GM21381 (cell line): Measurements from ENCODE around the gene CTNNA1.
"Not testable (repeated sequence)": the region's sequence is repeated elsewhere in the genome, so short reads cannot be mapped to it uniquely, and the experiment has no call there.

Experiments used
- ATAC-seq: cut with Tn5 transposase; IDR thresholded peaks from one replicate; pipeline ENCODE4 v1.9.1; 2021; ENCODE audit warnings: mild to moderate bottlenecking, moderate library complexity; ENCODE audit not compliant: unreplicated experiment

The CTNNA1 gene

GRCh38 chr5:138889994-138890393, 136.8 kb downstream of the CTNNA1 start:
- no peak for ATAC-seq

- no peak for ATAC-seq
These were observed 137.4 kb downstream of the CTNNA1 start for GRCh38 chr5:138890644-138891043.

GRCh38 chr5:138895918-138896317, 142.7 kb downstream of the CTNNA1 start:
- ATAC-seq = no peak

GRCh38 chr5:138898299-138898698, 145.1 kb downstream of the CTNNA1 start:
- no peak for ATAC-seq

- ATAC-seq = no peak
These were observed 145.5 kb downstream of the CTNNA1 start for GRCh38 chr5:138898742-138899141.

GRCh38 chr5:138900281-138900965, 147.2 kb downstream of the CTNNA1 start:
- ATAC-seq = no peak

GRCh38 chr5:138901716-138902115, 148.5 kb downstream of the CTNNA1 start:
- ATAC-seq = no peak

- no peak for ATAC-seq
These were observed 150.0 kb downstream of the CTNNA1 start for GRCh38 chr5:138903130-138903775.

- ATAC-seq = no peak
These were observed 152.3 kb downstream of the CTNNA1 start for GRCh38 chr5:138905541-138905940.

- no peak for ATAC-seq
These were observed 156.5 kb downstream of the CTNNA1 start for GRCh38 chr5:138909734-138910133.

GRCh38 chr5:138910546-138911185, 157.4 kb downstream of the CTNNA1 start:
- no peak for ATAC-seq

- no peak for ATAC-seq
These were observed 158.2 kb downstream of the CTNNA1 start for GRCh38 chr5:138911441-138911840.

- ATAC-seq = no peak
These were observed 158.9 kb downstream of the CTNNA1 start for GRCh38 chr5:138912093-138912492.

- ATAC-seq = no peak
These were observed 160.5 kb downstream of the CTNNA1 start for GRCh38 chr5:138913773-138914172.

- no peak for ATAC-seq
These were observed 161.1 kb downstream of the CTNNA1 start for GRCh38 chr5:138914338-138914737.

- ATAC-seq = no peak
These were observed 165.5 kb downstream of the CTNNA1 start for GRCh38 chr5:138918686-138919085.

- ATAC-seq = no peak
These were observed 167.0 kb downstream of the CTNNA1 start for GRCh38 chr5:138920181-138920580.

- ATAC-seq = not testable (repeated sequence)
These were observed 168.1 kb downstream of the CTNNA1 start for GRCh38 chr5:138921362-138921761.

GRCh38 chr5:138922494-138922893, 169.3 kb downstream of the CTNNA1 start:
- ATAC-seq = no peak

GRCh38 chr5:138925090-138925635, 171.9 kb downstream of the CTNNA1 start:
- no peak for ATAC-seq

GRCh38 chr5:138926257-138926656, 173.0 kb downstream of the CTNNA1 start:
- no peak for ATAC-seq
